Activated naive CD8-positive, alpha-beta T cell treated with anti-CD3 and anti-CD28 coated beads, Interleukin-2, amount 50 U/mL, for 24 hours (primary cell): ENCODE results near the gene SIGLEC12.
"Not testable (repeated sequence)": the region's sequence is repeated elsewhere in the genome, so short reads cannot be mapped to it uniquely, and the experiment has no call there.

Experiments
- ATAC-seq: fragments of 150-1000 bp; cut with Tn5 transposase; one replicate; pipeline ENCODE4 v1.10.0; 2021
- DNase-seq: peaks from one replicate; pipeline ENCODE4 v3.0.0; 2021
- H3K27ac Mint-ChIP-seq: one replicate; pipeline ENCODE4 v1.8.0; 2021; ENCODE audit warnings: mild to moderate bottlenecking, mixed read lengths
- H3K27me3 Mint-ChIP-seq: one replicate; pipeline ENCODE4 v1.8.0; 2021; ENCODE audit warnings: mixed read lengths
- H3K36me3 Mint-ChIP-seq: one replicate; pipeline ENCODE4 v1.8.0; 2021; ENCODE audit warnings: low read depth, mixed read lengths
- H3K4me1 Mint-ChIP-seq: one replicate; pipeline ENCODE4 v1.8.0; 2021; ENCODE audit warnings: mixed read lengths
- H3K4me3 Mint-ChIP-seq: one replicate; pipeline ENCODE4 v1.8.0; 2021; ENCODE audit warnings: mild to moderate bottlenecking, moderate library complexity, mixed read lengths
- H3K9me3 Mint-ChIP-seq: one replicate; pipeline ENCODE4 v1.8.0; 2021; ENCODE audit warnings: mixed read lengths

The SIGLEC12 gene

DNA sequence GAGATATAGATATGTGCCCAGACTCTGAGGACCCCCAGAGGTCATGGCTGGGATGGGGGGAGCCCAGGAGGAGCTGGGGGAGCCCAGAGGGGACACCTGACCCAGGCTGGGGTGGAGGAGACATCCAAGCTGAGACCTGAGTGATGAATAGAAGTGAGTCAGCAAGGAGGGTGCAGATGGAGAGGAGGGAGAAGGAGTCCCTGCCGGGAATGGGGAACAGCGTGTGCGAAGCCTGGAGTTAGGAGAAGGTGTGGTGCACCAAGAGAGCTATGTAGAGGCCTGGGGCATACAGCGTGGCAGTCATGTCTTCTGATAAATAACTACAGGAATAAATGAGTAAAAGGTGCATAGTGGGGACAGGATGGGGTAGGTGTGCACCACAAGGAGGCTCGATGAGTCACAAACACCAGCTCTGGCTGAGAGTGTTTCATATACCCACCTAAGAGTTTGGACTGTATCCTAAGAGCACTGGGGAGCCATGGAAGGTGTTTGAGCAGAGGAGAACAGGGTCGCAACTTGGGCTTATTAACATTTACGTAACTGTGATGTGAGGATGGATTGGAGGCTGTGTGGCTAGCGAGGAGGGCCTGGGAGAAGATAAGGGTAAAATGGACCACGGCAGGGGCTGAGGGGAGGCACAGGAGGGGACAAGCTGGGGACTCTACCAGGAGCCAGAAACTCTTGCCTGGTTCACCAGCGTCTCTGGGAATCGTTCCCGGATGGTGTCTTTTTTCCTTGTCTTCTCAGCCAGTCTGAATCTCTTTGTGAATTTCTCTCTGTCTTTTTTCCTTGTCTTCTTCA is 21.9 kb downstream of the SIGLEC12 start:
- DNase-seq: peak; percentile 41
- H3K9me3 Mint-ChIP-seq: peaks cover 4% of the 10 kb centered on the region
- ATAC-seq: peak; percentile 96
- peaks cover 34% of the 10 kb centered on the region for H3K4me1 Mint-ChIP-seq
- H3K27me3 Mint-ChIP-seq: peaks cover 32% of the 10 kb centered on the region
- peak overlapping the region; percentile 46 for H3K27ac Mint-ChIP-seq
- H3K4me3 Mint-ChIP-seq: peak overlapping the region; percentile 3
- no peaks in the 10 kb centered on the region for H3K36me3 Mint-ChIP-seq

DNA sequence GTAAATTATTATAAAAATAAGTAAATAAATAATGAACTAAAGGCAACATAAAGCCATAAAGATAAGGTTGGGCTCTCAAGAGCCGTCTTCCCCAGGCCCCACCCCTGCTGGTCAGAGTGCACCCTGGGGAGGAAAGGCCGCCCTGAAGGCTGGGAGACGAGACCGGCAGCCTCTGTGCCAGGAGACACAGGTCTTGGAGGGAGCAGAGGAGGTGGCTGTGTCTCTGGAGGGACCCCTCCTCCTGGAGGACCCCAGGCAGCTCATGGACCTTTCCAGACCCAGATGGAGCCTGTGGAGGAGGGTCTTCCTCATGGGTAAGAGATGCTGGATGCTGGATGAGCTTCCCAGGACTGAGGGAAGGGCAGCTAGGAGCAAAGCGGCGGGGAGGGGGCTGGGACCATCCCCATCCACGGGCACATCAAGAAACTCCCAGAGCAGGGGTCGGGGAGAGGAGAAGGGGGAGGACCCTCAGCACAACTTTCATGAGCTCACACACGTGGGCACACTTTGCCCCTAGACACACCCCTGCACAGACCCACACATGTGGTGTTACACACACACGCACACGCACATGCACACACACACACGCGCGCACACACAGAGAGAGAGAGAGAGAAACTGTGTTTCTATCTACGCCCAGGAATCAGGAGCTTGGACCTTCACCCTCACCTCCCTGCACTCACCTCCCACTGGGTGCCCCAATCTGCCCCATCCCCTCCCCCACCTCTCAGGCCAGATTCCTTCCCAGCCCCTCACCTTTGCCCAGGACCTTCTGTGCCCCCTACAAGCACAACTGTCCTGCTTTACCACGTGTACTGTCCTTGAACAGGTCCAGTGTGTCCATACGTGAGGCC is 23.0 kb downstream of the SIGLEC12 start, which contains the start of gene CEACAM18:
Gene CEACAM18, plus strand, starts transcription at position 159 of the 854 bp plus-strand sequence.
- no peak within 1 kb of the TSS for H3K4me3 Mint-ChIP-seq
- H3K9me3 Mint-ChIP-seq: peaks cover 4% of the 10 kb centered on the region
- DNase-seq: no peak
- ATAC-seq: no peak
- peaks cover 30% of the 10 kb centered on the region for H3K27me3 Mint-ChIP-seq
- peak within 1 kb of the TSS; percentile 46 for H3K27ac Mint-ChIP-seq
- peaks cover 39% of the 10 kb centered on the region for H3K4me1 Mint-ChIP-seq
- H3K36me3 Mint-ChIP-seq: no peaks in the 10 kb centered on the region

DNA sequence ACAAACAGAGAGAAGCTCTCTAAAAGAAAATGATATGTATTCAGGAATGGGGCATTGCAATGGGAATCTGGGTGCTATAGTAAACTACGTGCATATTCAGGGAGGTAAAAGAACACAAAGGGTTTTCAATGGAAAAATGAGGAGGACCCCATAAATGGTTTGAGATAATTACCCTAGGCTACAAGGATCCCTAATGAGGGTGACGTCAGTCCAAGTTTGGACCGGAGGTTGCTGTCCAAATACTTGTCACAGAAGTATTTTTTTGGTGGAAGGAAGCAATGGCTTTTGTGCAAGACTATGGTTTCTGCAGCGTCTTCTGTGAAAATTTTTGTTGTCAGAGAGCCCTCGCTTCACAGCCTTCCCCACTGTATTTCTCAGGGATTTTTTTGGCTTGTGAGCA is 24.3 kb downstream of the SIGLEC12 start:
- peaks cover 23% of the 10 kb centered on the region for H3K27me3 Mint-ChIP-seq
- H3K27ac Mint-ChIP-seq: no peak overlapping the region
- no peak for ATAC-seq
- H3K4me1 Mint-ChIP-seq: peaks cover 51% of the 10 kb centered on the region
- DNase-seq: no peak
- H3K9me3 Mint-ChIP-seq: peaks cover 4% of the 10 kb centered on the region
- H3K36me3 Mint-ChIP-seq: no peaks in the 10 kb centered on the region
- H3K4me3 Mint-ChIP-seq: no peak overlapping the region

DNA sequence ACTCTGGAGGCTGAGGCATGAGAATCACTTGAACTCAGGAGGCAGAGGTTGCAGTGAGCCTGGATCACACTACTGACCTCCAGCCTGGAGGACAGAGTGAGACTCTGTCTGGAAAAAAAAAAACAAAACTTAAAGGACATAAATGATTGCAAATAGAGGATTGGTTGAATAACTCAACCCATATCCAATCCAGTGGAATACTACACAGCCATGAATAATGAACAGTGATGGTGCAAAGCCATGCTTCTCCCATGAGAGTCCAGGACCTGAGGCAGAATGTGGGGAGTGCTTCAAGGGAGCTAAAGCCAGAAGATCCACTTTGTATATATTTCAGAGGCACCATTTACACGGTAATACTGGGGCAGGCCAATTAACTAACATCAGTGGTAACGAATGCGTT is 25.4 kb downstream of the SIGLEC12 start:
- H3K27ac Mint-ChIP-seq: no peak overlapping the region
- H3K27me3 Mint-ChIP-seq: peaks cover 14% of the 10 kb centered on the region
- ATAC-seq: no peak
- no peaks in the 10 kb centered on the region for H3K36me3 Mint-ChIP-seq
- H3K4me1 Mint-ChIP-seq: peaks cover 54% of the 10 kb centered on the region
- no peak for DNase-seq
- H3K9me3 Mint-ChIP-seq: peaks cover 4% of the 10 kb centered on the region
- H3K4me3 Mint-ChIP-seq: no peak overlapping the region

DNA sequence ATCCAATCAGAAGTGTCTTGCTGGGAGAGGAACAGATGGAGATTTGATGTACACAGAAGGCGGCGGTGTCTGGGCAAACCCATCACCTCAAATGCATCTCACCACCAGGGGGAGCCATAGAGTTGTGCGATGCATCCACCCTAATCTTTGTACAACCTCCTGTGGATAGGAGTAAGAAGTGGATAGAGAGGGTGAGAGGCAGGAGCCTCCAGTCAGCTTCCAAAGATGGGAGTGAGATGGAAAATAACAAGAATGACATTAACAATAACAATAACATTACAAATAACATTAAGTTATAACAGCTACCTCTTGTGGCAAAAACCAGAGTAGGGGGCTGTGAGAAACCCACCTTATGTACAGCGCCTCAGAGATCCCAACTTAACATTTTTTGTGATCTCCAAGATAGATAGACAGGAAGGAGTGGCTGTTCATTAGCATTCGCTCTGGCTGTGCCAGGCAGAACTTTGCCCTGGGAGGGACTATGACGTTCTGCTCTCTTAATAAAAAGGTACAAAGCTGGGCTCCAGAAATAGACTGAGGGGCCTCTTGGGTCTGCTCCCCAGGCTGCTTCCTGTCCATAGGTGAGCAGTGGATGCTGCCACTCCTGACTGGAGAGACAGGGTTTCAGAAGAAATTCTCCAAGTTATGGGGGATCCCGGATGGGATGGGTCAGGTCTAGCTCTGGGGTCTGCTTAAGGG is 28.4 kb downstream of the SIGLEC12 start:
- H3K4me1 Mint-ChIP-seq: peaks cover 33% of the 10 kb centered on the region
- H3K27ac Mint-ChIP-seq: no peak overlapping the region
- DNase-seq: peak; percentile 93
- H3K27me3 Mint-ChIP-seq: peaks cover 10% of the 10 kb centered on the region
- no peaks in the 10 kb centered on the region for H3K9me3 Mint-ChIP-seq
- H3K36me3 Mint-ChIP-seq: no peaks in the 10 kb centered on the region
- no peak overlapping the region for H3K4me3 Mint-ChIP-seq
- ATAC-seq: peak; percentile 84

DNA sequence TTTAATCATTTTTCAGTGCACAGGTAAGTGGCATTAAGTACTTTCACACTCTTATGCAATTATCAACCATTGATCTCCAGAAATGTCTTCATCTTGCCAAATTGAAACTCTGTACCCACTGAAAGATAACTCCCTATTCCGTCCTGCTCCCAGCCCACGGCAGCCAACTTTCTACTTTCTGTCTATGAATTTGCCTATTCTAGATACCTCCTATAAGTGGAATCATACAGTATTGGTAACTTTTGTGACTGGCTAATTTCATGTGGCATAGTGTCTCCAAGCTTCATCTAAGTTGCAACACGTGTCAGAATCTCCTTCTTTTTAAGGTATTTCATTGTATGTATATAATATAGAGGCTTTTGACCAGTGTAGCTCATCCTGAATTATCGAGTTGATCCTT is 29.0 kb downstream of the SIGLEC12 start:
- Mint-ChIP-seq H3K9me3 (no peaks in the 10 kb centered on the region), H3K27me3 (peaks cover 13% of the 10 kb centered on the region), H3K4me3 (no peak overlapping the region), H3K4me1 (peaks cover 38% of the 10 kb centered on the region), H3K27ac (no peak overlapping the region), H3K36me3 (no peaks in the 10 kb centered on the region)
- ATAC-seq (no peak), DNase-seq (no peak)

DNA sequence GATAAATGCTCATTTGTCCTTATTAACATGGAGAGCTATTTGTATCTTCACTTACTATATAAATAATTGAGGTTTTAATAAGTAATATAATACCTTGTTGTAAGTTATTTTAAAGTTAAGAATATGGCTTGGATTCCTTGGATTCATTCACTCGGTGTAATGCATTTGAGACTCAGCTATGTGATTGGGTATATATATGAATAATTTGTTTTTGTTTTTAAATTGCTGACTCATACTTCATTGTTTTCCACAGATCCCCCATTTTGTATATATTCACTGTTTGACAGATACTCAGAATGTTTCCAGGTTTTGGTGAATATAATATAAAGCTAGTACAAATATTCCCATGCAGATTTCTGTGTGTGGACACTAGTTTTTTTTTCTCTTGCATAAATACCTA is 30.1 kb downstream of the SIGLEC12 start:
- no peak overlapping the region for H3K4me3 Mint-ChIP-seq
- H3K27ac Mint-ChIP-seq: no peak overlapping the region
- H3K36me3 Mint-ChIP-seq: no peaks in the 10 kb centered on the region
- no peaks in the 10 kb centered on the region for H3K9me3 Mint-ChIP-seq
- peaks cover 20% of the 10 kb centered on the region for H3K27me3 Mint-ChIP-seq
- peaks cover 44% of the 10 kb centered on the region for H3K4me1 Mint-ChIP-seq
- DNase-seq (no peak), ATAC-seq (no peak)

DNA sequence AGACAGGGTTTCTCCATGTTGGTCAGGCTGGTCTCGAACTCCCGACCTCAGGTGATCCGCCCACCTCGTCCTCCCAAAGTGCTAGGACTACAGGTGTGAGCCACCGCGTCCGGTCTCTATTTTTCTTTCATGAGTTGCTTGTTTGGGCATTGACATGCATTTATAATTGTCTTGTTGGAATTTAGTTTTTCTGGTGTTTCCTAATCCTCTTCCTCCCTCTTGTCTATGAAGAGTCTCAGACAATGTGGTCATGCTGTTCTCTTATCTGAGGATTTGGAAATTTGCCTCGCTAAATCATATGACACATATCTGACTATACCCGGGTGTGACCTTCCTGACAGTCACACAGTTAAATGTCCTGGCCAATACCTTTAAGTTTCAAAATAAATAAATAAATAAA is 30.6 kb downstream of the SIGLEC12 start:
- Mint-ChIP-seq H3K9me3 (no peaks in the 10 kb centered on the region), H3K27ac (no peak overlapping the region), H3K4me3 (no peak overlapping the region), H3K4me1 (peaks cover 50% of the 10 kb centered on the region), H3K27me3 (peaks cover 23% of the 10 kb centered on the region), H3K36me3 (no peaks in the 10 kb centered on the region)
- no peak for ATAC-seq
- DNase-seq: no peak

DNA sequence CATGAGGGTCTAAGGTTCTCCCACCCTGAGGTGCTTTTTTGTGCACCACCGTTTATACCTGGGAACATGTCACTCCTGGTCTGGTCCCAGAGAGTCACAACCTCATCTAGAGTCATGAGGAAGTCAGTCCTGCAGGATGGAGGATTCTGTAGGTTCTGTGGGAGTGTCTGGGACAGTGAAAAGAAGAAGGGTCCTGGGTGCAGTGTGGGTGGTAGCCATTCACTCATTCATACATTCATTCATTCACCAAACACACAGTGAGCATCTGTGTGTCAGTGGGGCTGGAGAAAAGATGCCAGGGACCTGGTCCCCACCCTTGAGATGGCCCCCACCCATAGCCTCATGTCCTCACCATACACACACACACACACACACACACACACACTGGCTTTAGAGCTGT is 32.0 kb downstream of the SIGLEC12 start:
- Mint-ChIP-seq H3K27me3 (peaks cover 30% of the 10 kb centered on the region), H3K9me3 (no peaks in the 10 kb centered on the region), H3K4me3 (no peak overlapping the region), H3K4me1 (peaks cover 48% of the 10 kb centered on the region), H3K27ac (no peak overlapping the region), H3K36me3 (no peaks in the 10 kb centered on the region)
- ATAC-seq (no peak), DNase-seq (no peak)

DNA sequence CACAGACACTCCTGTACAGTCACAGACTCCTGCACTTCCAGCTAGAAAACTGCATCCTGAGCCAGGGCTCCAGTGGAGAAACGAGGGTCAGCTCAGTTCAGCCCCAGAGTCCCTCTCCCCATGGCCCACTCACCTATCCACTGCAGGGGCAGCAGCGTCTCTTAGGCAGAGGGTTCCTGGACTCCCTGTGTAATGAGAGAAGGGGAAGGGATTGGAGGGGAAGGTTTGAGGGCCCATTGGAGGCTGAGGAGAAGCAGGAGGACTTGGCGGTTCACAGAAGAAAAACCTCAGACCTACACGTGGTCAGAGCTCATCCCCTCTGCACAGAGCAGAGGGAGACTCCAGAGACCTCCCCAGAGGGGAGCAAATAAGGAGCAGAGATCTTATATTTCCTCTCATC is 32.4 kb downstream of the SIGLEC12 start:
- H3K4me1 Mint-ChIP-seq: peaks cover 46% of the 10 kb centered on the region
- H3K36me3 Mint-ChIP-seq: no peaks in the 10 kb centered on the region
- ATAC-seq: no peak
- H3K9me3 Mint-ChIP-seq: no peaks in the 10 kb centered on the region
- H3K27ac Mint-ChIP-seq: no peak overlapping the region
- H3K4me3 Mint-ChIP-seq: no peak overlapping the region
- no peak for DNase-seq
- H3K27me3 Mint-ChIP-seq: peaks cover 32% of the 10 kb centered on the region

DNA sequence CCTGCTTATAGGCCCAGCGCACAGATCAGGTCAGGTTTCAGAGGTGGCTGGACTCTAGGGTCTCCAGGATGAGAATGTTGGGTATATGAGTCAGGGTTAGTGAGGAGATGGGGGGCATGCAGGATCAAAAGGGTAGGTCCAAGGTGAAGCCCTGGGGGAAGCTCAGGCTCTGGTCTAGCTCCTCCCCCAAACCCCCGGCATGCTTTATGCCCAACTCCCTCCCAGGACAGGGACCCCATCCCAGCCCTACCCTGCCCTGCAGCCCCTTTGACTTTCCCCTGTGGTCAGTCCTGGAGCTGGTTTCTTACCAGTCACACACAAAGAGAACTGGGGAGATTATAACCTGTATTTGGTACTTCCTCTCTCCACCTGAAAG is 33.1 kb downstream of the SIGLEC12 start:
- no peaks in the 10 kb centered on the region for H3K9me3 Mint-ChIP-seq
- peaks cover 47% of the 10 kb centered on the region for H3K4me1 Mint-ChIP-seq
- no peak overlapping the region for H3K4me3 Mint-ChIP-seq
- H3K36me3 Mint-ChIP-seq: no peaks in the 10 kb centered on the region
- peaks cover 35% of the 10 kb centered on the region for H3K27me3 Mint-ChIP-seq
- DNase-seq (no peak), ATAC-seq (no peak)
- no peak overlapping the region for H3K27ac Mint-ChIP-seq

DNA sequence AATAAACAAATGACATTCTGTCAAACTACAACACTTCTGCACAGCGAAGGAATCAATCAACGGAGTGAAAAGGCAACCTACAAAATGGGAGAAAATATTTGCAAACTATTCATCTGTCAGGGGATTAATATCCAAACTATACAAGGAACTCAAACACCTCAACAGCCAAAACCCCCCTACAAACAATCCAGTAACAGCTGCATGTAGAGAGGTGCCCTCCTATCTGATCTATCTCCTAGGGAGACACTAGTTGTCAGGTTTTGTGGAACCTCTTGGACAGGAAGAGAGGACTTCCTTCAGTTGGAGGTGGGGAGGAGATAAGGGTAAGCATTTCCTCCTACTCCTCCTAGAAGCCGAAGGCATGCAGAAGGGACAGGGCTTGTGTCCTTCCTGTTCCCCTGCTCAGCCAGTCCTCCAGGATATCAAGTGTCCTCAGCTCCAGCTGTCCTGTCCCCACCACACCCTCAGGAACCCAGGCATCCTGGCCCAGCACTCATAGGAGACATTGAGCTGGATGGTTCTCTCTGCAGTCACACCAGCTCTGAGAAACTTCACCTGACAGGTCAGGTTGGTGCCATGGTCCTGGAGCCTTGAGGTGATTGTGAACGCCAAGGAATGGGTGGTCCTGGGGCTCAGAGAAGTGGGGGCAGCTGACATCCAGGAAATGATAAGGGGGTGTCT is 33.6 kb downstream of the SIGLEC12 start:
- no peaks in the 10 kb centered on the region for H3K36me3 Mint-ChIP-seq
- H3K4me3 Mint-ChIP-seq: no peak overlapping the region
- H3K4me1 Mint-ChIP-seq: peaks cover 48% of the 10 kb centered on the region
- peaks cover 40% of the 10 kb centered on the region for H3K27me3 Mint-ChIP-seq
- H3K27ac Mint-ChIP-seq: no peak overlapping the region
- no peak for DNase-seq
- ATAC-seq: no peak
- no peaks in the 10 kb centered on the region for H3K9me3 Mint-ChIP-seq

DNA sequence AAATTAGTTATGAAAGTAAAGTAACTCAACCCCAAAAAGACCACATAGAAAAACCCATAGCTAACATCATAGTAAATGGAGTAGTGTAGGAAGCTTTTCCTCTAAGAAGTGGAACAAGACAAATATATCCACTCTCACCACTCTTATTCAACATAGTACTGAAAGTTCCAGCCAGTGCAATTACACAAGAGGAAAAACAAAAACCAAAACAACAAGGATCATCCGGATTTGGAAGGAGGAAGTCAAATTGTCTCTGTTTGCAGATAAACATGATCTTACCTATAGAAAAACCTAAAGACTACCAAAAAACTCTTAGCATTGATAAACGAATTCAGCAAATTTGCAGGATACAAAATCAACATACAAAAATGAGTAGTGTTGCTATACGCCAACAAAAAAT is 34.9 kb downstream of the SIGLEC12 start:
- ATAC-seq (no peak), DNase-seq (no peak)
- H3K4me1 Mint-ChIP-seq: peaks cover 40% of the 10 kb centered on the region
- H3K27ac Mint-ChIP-seq: no peak overlapping the region
- peaks cover 43% of the 10 kb centered on the region for H3K27me3 Mint-ChIP-seq
- H3K9me3 Mint-ChIP-seq: no peaks in the 10 kb centered on the region
- H3K36me3 Mint-ChIP-seq: no peaks in the 10 kb centered on the region
- H3K4me3 Mint-ChIP-seq: no peak overlapping the region

DNA sequence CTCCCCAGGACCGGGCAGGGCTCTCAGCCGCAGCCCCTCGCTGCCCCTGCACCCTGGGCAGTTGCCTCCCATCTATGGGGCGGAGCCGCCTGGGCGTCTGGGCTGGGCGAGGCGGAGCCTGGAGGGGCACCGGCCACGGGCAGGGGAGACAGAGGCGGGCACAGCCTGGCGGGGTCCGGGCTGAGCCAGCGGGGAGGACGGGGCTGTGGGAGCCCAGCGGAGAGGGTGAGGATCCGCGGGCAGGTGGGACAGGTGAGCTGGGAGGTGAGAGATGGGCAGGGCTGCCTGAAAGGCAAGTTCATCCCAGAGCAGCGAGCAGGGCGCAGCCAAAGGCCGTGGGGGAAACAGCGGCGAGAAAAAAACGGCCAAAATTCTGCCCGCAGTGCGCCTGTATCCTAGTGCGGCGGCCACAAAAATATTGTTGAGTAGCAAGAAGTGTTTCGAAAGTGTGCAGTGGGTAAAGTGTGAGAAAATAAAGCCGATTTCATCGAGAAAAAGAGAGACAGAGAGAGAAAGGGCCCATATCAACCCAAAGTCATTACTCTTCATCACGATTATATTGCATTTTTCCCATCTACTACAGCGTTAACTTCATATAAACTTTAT is 37.5 kb downstream of the SIGLEC12 start:
- H3K27ac Mint-ChIP-seq, H3K36me3 Mint-ChIP-seq, H3K9me3 Mint-ChIP-seq, DNase-seq, H3K4me3 Mint-ChIP-seq: not testable (repeated sequence)
- H3K4me1 Mint-ChIP-seq: peaks cover 42% of the 10 kb centered on the region
- peaks cover 48% of the 10 kb centered on the region for H3K27me3 Mint-ChIP-seq
- peak; percentile 26 for ATAC-seq
